PFSK-1 (cell line): ENCODE data around the gene ZXDC.

ENCODE experiments used
- POLR2AphosphoS5 ChIP-seq: IDR thresholded peaks from 2 replicates; pipeline ENCODE4 v1.6.1; 2012; ENCODE audit warnings: low read depth, mild to moderate bottlenecking, control low read depth, low read length, moderate library complexity
- SIN3A ChIP-seq: IDR thresholded peaks from 2 replicates; pipeline ENCODE4 v1.6.1; 2012; ENCODE audit warnings: mild to moderate bottlenecking, low read length, moderate library complexity, borderline replicate concordance; ENCODE audit not compliant: insufficient read depth

- TF ChIP-seq SIN3A = no peak
- no peak for TF ChIP-seq POLR2AphosphoS5
Measured at GRCh38 chr3:126436826-126437717, 38.6 kb downstream of the ZXDC start.
